ENCODE measurements around the gene ARL13A.
"Not testable (repeated sequence)": the region's sequence is repeated elsewhere in the genome, so short reads cannot be mapped to it uniquely, and the experiment has no call there.

Gene ARL13A

GRCh38 chrX:100969408-100969807 lies at the start of gene ARL13A:
Gene ARL13A, plus strand, starts transcription at chrX:100969708. Its CDS starts 3,982 bp downstream, at chrX:100973690.
- DNase-seq, result no peak

DNA sequence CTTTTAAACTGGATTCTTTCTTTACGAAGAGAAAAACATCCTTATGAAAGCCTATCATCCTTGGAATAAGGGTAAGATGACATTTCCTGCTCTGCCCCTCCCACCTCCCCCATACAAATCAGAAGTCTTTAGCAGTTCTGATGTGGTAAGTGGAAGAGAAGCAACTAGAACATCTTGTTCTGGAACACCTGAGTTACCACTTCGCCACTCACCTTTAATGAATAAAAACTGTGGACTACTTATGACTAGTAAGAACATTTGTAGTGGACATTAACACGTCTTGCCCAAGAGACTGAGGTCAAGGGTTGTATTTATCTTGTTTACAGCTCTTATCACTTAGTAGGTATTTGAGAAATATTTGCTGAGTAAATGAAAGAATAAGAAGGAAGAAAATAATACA lies 45.1 kb upstream of the ARL13A start:
- no peak for DNase-seq

DNA sequence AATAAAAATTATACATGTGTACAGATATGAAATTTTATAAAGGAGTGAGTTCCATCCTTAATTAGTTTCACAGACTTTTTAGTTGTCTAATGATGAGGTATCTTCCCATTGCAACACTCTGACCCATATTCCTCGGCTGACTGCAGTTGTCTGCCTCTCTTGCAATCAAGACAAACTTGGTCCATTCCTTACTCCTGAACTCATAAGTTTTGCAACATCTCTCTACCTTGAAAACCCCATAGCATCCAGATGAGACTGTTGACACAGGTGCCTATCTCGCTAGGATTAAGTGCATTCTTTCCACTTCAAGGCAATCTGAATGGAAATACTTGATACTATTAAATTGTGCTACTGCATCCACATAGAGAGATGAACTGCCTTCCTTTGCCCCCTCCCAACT lies 43.1 kb upstream of the ARL13A start:
- DNase-seq, result no peak

DNA sequence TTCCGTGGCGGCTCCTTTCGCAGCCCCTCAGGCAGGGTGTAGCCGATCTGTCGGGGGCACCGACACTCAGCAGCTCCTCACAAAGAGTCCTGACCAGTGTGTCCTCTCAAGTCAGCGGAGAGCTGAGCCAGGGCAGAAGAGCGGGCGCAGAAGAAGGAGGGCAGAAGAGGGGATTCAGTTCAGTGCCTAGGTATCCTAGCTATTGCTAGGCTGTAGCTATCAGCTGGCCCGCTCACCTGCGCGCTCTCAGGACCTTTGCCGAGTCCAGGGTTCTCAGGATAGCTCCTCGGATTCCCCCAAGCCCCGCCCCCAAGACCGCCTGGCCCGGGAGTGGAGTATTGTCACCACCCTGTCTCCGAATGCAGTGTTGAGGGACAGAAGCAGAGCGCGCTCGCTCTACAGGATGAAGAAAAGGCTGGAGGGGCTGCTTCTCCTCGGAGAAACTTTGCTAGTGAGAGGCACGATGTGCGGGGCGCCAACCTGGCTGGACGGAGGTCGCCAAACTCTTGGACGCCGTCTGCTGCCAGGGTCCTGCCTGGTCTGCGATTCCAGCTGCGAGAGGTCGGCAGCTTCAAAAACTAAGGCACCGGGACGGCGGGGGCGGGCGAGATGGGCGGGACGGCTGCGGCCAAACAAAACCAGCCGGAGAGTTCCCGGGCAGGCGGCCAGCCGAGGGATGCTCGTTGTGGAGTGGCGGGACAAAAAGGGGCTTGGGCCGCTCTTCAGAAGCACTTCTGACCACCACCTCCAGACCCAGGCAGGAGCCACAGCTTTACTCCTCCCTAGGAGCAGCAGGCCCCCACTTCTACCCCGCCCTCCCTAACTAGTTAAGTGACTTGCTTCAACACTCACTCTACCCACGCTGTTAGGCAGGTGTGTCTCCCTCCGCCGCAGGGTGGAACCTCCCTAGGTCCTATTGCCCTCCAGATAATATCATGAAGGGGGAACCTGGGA lies 40.6 kb upstream of the ARL13A start, which contains the start of gene XKRX:
Gene XKRX, minus strand, starts transcription at position 258 of the 954 bp plus-strand sequence. CDS start 613 bp downstream, outside the sequence.
- peak in 3 of 4 experiments; percentile 5 to 21 (median 6) for DNase-seq

- DNase-seq, result no peak
Measured at GRCh38 chrX:100931218-100931924, 38.1 kb upstream of the ARL13A start.

DNA sequence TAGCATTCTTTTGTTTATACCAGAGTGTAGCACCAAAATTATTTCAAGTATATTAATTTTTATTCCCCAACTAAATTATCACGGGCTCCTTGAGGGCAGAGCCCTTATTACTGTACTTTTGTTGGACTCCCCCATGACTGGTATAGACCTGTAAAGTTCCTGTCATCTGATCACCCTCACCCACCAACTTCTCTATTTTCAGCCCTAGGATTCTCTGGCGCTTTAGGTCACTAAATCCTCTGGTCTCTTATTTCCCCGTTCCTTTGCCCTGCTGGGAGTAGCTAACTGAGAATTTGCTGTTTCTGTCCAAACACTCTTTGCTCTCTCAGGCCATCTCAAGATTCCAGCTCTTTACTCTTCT lies 37.6 kb upstream of the ARL13A start:
- DNase-seq, result no peak

DNA sequence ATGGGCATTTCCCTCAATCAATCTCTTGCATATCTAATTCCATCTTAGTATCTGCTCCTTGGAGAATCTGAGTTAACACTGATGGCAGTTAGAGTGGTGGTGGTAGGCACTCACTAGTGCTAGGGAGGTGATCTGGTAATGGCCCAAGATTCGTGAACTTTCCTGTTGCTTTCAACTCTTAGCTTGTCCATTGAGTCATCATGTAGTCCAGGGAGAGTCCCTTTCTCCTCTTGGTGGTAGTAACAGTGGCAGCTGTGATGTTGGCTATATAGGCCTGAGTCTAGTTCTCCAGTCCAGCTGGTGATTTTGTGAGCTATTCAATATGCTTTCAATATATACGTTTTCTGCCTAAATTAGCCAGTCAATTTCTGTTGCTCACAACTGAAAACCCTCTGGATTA lies 33.7 kb upstream of the ARL13A start:
- DNase-seq, result no peak

DNA sequence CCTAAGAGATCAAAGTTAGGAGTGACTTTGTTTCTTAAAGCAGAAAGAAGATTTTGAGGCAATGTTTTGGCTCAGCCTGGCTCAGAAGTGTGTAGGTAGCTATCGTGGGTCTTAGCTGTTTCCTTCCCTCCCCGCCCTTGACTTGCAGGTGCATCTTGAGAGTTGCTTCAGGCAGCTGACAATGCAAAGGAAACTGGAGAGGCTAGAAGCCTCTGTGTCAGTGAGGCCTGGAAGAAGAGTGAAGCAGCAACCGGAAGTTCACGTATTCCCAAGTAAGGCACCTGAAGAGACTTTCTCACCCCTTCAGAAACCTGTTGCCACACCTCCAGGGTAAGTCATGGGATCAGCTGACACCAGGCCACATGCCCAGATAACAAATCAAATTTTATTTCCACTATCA lies 30.2 kb upstream of the ARL13A start:
- DNase-seq, result peak in 1 of 4 experiments; percentile 2

DNA sequence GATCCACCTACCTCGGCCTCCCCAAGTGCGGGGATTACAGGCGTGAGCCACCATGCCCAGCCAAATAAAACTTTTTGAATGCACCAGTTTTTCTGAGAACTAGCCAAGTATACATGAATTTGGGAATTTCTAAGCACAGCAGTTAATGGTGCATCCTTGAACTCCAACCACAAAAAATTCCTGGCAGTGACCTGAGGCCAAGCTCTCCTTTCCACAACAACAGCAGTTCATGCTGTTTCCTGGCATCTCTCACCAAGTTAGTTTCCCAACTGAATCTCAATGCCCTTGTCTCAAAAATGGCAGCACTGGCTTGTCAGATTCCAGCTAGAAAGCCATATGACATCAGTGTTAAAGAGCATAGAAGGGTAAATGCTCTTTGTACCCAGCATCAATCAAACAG lies 24.9 kb upstream of the ARL13A start:
- DNase-seq, result no peak

DNA sequence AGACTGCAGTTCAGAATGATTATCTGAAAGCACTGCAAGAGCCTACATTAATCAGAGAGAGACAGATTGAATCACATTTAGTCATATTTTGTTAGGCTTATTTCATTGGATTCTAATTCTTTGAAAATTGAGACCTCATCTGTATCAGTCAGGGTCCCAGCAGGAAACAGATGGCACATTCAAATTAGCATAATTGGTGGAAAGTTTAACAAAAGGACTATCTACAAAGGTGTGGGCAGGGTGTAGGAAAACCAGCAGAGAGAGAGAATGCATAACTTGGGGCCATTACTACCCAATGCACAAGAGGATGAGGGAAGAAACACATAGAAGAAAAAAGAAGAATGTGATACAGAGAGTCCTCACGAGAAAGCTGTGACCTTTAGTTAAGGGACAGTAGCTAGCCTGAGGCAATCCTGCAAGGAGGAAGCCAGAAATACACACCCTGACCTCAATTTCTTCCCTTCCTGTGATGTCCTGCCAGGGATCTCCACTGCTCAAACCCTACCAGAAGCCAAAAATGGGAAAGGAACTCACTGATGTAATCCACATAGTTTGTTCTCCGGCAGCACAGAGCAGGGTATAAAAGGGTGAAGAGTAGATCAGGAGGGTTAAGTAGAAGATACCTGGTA lies 23.1 kb upstream of the ARL13A start:
- DNase-seq, result no peak

- no peak for DNase-seq
Measured at GRCh38 chrX:100948557-100948956, 21.0 kb upstream of the ARL13A start.

GRCh38 chrX:100962811-100963210 lies 6.7 kb upstream of the ARL13A start:
- no peak for DNase-seq

GRCh38 chrX:100964362-100964761 lies 5.1 kb upstream of the ARL13A start:
- no peak for DNase-seq

- DNase-seq, result no peak
Measured at GRCh38 chrX:100969936-100970335, 428 bp downstream of the ARL13A start.

- no peak for DNase-seq
Measured at GRCh38 chrX:100973411-100973810, 3.9 kb downstream of the ARL13A start.

DNA sequence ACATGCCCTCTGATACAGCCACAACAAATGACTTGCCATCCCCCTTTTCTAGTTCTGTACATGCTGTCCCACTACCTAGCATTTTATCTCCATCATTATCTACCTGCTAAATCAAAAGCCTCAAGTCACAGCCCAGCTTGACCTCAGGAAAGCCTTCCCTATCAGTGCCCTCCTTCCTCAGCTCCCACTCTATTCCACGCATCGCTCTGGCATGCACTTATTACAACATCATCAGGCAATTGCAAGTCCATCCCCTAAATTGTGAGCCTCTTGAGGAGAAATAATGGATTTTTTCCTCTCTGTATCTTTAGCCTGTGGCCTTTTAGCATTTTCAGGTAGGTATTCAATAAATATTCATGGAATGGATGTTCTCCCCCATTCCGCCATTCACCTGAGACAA lies 5.7 kb downstream of the ARL13A start:
- no peak for DNase-seq

- no peak for DNase-seq
Measured at GRCh38 chrX:100976211-100976610, 6.7 kb downstream of the ARL13A start.

GRCh38 chrX:100979881-100980607 lies 10.5 kb downstream of the ARL13A start:
- DNase-seq, result no peak

- DNase-seq, result no peak
Measured at GRCh38 chrX:100980608-100981497, 11.3 kb downstream of the ARL13A start.

GRCh38 chrX:100981498-100981845 lies 12.0 kb downstream of the ARL13A start:
- not testable (repeated sequence) for DNase-seq

DNA sequence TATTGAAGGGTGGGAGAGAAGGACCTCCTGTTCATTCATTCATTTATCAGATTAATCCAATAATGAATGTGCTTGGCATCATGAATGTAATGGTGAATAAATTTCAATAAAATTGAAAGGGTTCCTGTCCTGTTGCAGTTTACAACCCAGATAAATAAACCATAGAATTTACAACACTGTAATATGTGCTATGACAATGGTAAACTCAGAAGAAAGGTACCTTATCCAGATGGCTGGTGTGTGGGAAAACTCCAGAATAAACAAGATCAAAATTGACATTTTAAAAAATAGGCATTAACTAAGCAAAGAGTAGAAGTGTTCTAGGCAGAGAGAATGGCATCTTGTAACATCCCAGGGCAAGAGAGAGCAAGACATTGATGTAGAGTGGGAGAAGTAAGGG lies 15.3 kb downstream of the ARL13A start:
- DNase-seq, result no peak

GRCh38 chrX:100990139-100990538 lies 20.6 kb downstream of the ARL13A start:
- DNase-seq, result no peak
